ENCODE results near the gene PNMA3.
"Not testable (repeated sequence)": the region's sequence is repeated elsewhere in the genome, so short reads cannot be mapped to it uniquely, and the experiment has no call there.

PNMA3 gene

GRCh38 chrX:153074262-153074899 lies 18.1 kb downstream of the PNMA3 start:
- no peak for DNase-seq

- no peak for DNase-seq
Observed at GRCh38 chrX:153074935-153075334, 18.7 kb downstream of the PNMA3 start.

- DNase-seq: no peak
Observed at GRCh38 chrX:153075366-153075765, 19.1 kb downstream of the PNMA3 start.

GRCh38 chrX:153077437-153078135 lies 21.3 kb downstream of the PNMA3 start:
- DNase-seq: not testable (repeated sequence)

- DNase-seq: not testable (repeated sequence)
Observed at GRCh38 chrX:153083238-153083923, 27.1 kb downstream of the PNMA3 start.

GRCh38 chrX:153102418-153102817 lies 46.1 kb downstream of the PNMA3 start:
- no peak for DNase-seq

GRCh38 chrX:153104959-153105358 lies 48.7 kb downstream of the PNMA3 start:
- DNase-seq: not testable (repeated sequence)

- DNase-seq: not testable (repeated sequence)
Observed at GRCh38 chrX:153106092-153106801, 50.0 kb downstream of the PNMA3 start.

All from activated CD4-positive, alpha-beta T cell treated with anti-CD3 and anti-CD28 coated beads, Interleukin-2, amount 50 U/mL, for 1 hour (primary cell).